Peyer's patch (tissue), 4 donors: ENCODE measurements around the gene SLC1A3. TPM values are rescaled to one million over a fixed set of nuclear protein-coding genes. Genes with fewer than 3 reads are reported as not detected.

Source experiments
- DNase-seq, 3 donors: peaks; one replicate each; pipeline ENCODE4 v3.0.0-alpha.2; 2017 to 2019
- H3K27ac ChIP-seq, 4 donors: fragments of 200-600 bp; sonication (generic); one replicate each; pipeline ENCODE4 v1.5.1; 2016 to 2019
- H3K27me3 ChIP-seq, 2 donors: fragments of 200-600 bp; sonication (generic); one replicate each; pipeline ENCODE4 v1.5.1; 2019
- H3K36me3 ChIP-seq, 3 donors: fragments of 200-600 bp; sonication (generic); one replicate each; pipeline ENCODE4 v1.5.1; 2016 to 2019
- H3K4me1 ChIP-seq, 4 donors: fragments of 200-600 bp; sonication (generic); one replicate each; pipeline ENCODE4 v1.5.1; 2016 to 2019
- H3K4me3 ChIP-seq, 4 donors: fragments of 200-600 bp; sonication (generic); 1 replicate in 3 of 4; 2 replicates in 1 of 4; pipeline ENCODE4 v1.5.1; 2016 to 2019; ENCODE audit warnings: mild to moderate bottlenecking in 1 of 4
- H3K9me3 ChIP-seq, 4 donors: fragments of 200-600 bp; sonication (generic); one replicate each; pipeline ENCODE4 v1.5.1; 2016 to 2019; ENCODE audit warnings: mild to moderate bottlenecking in 1 of 4
- POLR2A ChIP-seq, 2 donors: fragments of 450-650 bp; IDR thresholded peaks; one replicate each; pipeline ENCODE4 v1.5.1; 2017; ENCODE audit warnings: antibody characterized with exemption in 2 of 2, mild to moderate bottlenecking in 2 of 2, moderate library complexity in 2 of 2
- total RNA-seq, 4 donors: library from RNA; depleted of rRNA; stranded (reverse); fragments of >200 nt; gene quantifications; one replicate each; pipeline ENCODE4 v1.1.0, GENCODE V29; 2016
- TF ChIP-seq, protein P1 (sequence below), 6 experiments: fragments of 450-650 bp in 4 of 6; fragments of 200-600 bp in 2 of 6; sonication (generic) in 1 of 6; IDR thresholded peaks; one replicate each; pipeline ENCODE4 v1.5.1; 2017 to 2019; ENCODE audit warnings: antibody characterized with exemption in 6 of 6, mild to moderate bottlenecking in 3 of 6, moderate library complexity in 1 of 6

SLC1A3 gene
- total RNA-seq, 4 donors from 2014 or later, result 0.95 to 7.4 (median 3.0) TPM

DNA sequence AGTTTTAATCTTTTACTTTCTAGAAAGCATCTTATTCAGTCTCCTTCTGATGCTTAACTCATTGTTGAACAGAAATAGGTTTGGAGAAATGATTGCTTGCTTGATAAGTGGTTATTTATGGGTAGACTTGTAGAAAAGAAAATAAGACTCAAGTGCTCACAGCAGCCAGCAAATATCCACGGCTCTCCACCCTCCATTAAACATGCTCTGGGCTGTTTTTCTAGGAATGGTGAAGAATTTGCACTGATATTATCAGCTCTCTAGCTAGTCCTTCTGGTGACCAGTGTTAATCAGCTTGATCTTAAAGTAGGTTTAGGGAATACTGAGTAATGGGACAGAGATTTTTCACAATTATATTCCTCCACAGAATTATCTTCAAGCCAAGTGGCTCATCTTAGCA lies 60.6 kb downstream of the SLC1A3 start:
- Histone ChIP-seq H3K27ac (no peak overlapping the region), H3K4me3 (no peak overlapping the region), H3K4me1 (no peaks in the 10 kb centered on the region), H3K9me3 (no peaks in the 10 kb centered on the region), H3K27me3 (no peaks in the 10 kb centered on the region), H3K36me3 (no peaks in the 10 kb centered on the region)
- TF ChIP-seq, protein P1, sequence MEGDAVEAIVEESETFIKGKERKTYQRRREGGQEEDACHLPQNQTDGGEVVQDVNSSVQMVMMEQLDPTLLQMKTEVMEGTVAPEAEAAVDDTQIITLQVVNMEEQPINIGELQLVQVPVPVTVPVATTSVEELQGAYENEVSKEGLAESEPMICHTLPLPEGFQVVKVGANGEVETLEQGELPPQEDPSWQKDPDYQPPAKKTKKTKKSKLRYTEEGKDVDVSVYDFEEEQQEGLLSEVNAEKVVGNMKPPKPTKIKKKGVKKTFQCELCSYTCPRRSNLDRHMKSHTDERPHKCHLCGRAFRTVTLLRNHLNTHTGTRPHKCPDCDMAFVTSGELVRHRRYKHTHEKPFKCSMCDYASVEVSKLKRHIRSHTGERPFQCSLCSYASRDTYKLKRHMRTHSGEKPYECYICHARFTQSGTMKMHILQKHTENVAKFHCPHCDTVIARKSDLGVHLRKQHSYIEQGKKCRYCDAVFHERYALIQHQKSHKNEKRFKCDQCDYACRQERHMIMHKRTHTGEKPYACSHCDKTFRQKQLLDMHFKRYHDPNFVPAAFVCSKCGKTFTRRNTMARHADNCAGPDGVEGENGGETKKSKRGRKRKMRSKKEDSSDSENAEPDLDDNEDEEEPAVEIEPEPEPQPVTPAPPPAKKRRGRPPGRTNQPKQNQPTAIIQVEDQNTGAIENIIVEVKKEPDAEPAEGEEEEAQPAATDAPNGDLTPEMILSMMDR (IDR thresholded peaks at IDR 0.05), result no peak
- no peak for TF ChIP-seq POLR2A (IDR thresholded peaks at IDR 0.05)
- no peak for DNase-seq

DNA sequence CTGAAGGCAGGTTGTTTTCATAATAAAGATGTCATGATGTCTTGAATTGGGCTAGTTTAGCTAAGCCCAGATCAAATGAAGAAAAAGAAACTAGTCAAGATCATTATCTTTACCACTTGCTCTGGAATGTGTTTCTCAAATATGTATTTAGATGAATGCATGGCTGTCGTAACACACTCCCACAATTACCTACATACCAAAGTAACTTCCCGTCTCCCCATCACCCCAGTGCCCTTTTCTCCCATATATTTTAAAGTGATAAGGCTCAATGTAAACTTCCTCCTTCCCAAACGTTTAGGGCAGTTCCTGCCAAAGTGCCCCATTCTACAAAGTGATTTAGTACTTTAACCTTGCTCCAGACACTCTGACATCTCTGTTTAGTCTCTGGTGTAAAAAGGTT lies 61.4 kb downstream of the SLC1A3 start:
- Histone ChIP-seq H3K36me3 (no peaks in the 10 kb centered on the region), H3K9me3 (no peaks in the 10 kb centered on the region), H3K4me1 (no peaks in the 10 kb centered on the region), H3K4me3 (no peak overlapping the region), H3K27me3 (no peaks in the 10 kb centered on the region), H3K27ac (no peak overlapping the region)
- TF ChIP-seq POLR2A (IDR thresholded peaks at IDR 0.05), result no peak
- TF ChIP-seq, protein P1 (IDR thresholded peaks at IDR 0.05), result no peak
- DNase-seq, result no peak

DNA sequence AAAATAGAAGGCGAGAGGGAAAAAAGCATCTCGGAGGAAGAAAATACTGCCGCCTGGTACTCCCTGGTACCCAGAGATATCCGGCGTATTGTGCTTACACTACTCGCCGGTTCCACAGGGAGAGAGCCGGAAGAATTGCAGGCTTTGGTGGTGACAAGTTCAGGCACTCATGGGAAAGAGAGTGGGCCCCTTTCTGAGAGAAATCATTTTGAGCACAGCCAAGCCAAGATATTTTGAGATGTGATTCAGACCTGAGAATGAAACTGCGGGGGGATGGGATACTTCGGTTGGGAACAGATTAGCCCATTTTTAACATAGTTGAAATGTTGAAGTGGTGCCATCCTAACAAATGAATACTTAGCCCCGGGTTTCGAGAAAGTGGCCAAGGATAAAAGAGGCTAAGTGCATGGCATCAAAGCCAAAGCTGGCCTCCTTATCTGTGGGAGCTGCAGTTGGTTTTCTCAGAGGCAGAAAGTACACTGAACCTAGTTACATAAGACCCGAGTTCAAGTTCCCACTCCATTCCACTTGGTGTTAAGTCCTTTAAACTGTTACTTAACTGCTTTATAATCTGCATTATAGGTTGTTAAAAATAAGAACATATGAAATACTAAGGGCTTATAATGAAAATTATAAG lies 62.7 kb downstream of the SLC1A3 start:
- Histone ChIP-seq H3K9me3 (no peaks in the 10 kb centered on the region), H3K27me3 (no peaks in the 10 kb centered on the region), H3K4me1 (no peaks in the 10 kb centered on the region), H3K36me3 (no peaks in the 10 kb centered on the region), H3K27ac (no peak overlapping the region), H3K4me3 (no peak overlapping the region)
- TF ChIP-seq, protein P1 (IDR thresholded peaks at IDR 0.05), result no peak
- TF ChIP-seq POLR2A (IDR thresholded peaks at IDR 0.05), result no peak
- DNase-seq, result no peak

DNA sequence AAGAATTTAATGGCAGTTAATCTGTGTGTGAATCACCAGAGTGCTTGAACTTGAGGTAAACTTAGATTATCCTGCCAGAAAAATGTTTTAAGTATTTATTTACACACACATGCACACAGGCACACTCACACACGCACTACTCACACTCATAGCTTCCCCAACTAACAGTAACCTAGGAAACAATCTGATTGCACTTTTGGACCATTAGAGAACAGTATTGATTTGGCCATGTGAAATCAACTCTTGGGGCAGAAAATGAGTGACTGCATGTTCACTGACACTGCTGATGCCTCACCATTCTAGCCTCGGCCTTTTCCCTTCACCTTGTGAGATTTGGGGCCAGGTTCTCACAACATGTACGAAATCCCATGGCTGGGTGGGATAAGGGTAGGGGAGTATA lies 64.1 kb downstream of the SLC1A3 start:
- no peaks in the 10 kb centered on the region for H3K9me3 ChIP-seq
- no peak for DNase-seq
- no peaks in the 10 kb centered on the region for H3K36me3 ChIP-seq
- no peak overlapping the region for H3K27ac ChIP-seq
- H3K27me3 ChIP-seq, result no peaks in the 10 kb centered on the region
- no peak overlapping the region for H3K4me3 ChIP-seq
- H3K4me1 ChIP-seq, result no peaks in the 10 kb centered on the region
- TF ChIP-seq, protein P1 (IDR thresholded peaks at IDR 0.05), result no peak
- no peak for TF ChIP-seq POLR2A (IDR thresholded peaks at IDR 0.05)

DNA sequence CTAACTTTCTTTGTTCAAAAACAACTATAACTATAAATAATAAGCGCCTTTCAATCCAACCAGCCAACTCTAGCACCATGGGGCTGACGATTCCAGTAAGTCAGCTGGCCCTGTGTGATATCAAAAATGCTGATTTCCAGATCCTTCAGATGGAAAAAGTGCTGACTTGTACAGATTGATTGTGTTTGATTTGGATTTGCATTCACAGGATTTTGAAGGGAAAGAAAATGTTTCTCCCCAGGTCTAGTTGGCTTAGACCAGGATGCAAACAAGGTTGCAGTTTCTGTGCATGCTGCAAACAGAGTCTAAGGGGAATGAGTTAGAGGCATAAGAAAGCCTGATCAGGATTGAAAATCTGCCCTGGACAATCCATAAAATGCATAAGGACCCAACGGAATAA lies 68.9 kb downstream of the SLC1A3 start:
- Histone ChIP-seq H3K9me3 (no peaks in the 10 kb centered on the region), H3K4me1 (no peaks in the 10 kb centered on the region), H3K4me3 (no peak overlapping the region), H3K27me3 (no peaks in the 10 kb centered on the region), H3K27ac (no peak overlapping the region), H3K36me3 (no peaks in the 10 kb centered on the region)
- no peak for TF ChIP-seq POLR2A (IDR thresholded peaks at IDR 0.05)
- TF ChIP-seq, protein P1 (IDR thresholded peaks at IDR 0.05), result no peak
- no peak for DNase-seq
